T47D (cell line): ENCODE measurements around the gene RSAD2.
A peak's percentile ranks its signal among the peaks of the same experiment; 100 is the strongest.
"Not testable (repeated sequence)": the region's sequence is repeated elsewhere in the genome, so short reads cannot be mapped to it uniquely, and the experiment has no call there.

Source experiments
- DNase-seq, 2 experiments: peaks; one replicate each; pipeline versions ENCODE4 v3.0.0 to v3.0.0-alpha.2; 2011 to 2012; ENCODE audit warnings: low read depth in 1 of 2, low spot score in 1 of 2
- JUND ChIP-seq: IDR thresholded peaks from 2 replicates; pipeline ENCODE4 v1.6.1; 2012; ENCODE audit warnings: low read depth
- in situ Hi-C: cut with HindIII; loops from 2 replicates; pipeline ENCODE4 v1.10.0; 2016; ENCODE audit warnings: low sequenced_read_pairs, low pct_unique_long_range_greater_than_20kb

Gene RSAD2

DNA sequence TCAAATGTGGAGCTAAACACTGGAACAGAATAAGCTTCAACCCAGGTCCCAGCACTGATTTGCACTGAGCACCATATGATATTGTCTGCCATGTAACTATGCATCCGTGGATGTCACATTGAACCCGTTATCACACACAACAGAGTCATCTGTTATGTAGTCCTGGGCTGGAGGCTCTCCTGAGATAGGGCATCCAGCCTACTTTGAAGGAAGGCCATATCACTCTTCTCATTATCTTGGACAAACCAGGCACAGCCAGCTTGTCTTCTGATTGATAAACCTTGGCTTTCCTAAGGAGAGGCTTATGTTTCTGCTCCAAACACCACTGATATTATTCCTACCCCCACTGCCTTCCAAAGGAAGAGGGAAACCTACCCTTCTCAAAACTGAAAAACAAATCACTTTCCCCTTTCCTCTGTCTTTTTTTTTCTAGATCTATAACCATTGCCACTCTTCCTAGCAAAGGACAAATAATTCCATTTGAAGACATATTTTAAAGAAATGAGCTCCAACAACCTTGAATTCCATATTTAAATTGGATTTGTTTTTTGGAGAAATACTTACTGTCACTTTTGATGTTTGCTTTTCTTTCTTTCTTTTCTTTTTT is 16.4 kb downstream of the RSAD2 start:
- no peak for DNase-seq
- no peak for TF ChIP-seq JUND
- in situ Hi-C loops: no loop called here

DNA sequence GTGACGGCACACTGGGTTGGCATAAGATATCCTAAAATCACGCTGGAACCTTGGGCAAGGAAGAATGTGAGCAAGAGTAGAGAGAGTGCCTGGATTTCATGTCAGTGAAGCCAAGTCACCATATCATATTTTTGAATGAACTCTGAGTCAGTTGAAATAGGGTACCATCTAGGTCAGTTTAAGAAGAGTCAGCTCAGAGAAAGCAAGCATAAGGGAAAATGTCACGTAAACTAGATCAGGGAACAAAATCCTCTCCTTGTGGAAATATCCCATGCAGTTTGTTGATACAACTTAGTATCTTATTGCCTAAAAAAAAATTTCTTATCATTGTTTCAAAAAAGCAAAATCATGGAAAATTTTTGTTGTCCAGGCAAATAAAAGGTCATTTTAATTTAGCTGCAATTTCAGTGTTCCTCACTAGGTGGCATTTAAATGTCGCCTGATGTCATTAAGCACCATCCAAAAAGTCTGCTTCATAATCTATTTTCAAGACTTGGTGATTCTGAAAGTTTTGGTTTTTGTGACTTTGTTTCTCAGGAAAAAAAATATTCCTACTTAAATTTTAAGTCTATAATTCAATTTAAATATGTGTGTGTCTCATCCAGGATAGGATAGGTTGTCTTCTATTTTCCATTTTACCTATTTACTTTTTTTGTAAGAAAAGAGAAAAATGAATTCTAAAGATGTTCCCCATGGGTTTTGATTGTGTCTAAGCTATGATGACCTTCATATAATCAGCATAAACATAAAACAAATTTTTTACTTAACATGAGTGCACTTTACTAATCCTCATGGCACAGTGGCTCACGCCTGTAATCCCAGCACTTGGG is 19.6 kb downstream of the RSAD2 start:
- TF ChIP-seq JUND: no peak
- DNase-seq: peak in 1 of 2 experiments; percentile 40

DNA sequence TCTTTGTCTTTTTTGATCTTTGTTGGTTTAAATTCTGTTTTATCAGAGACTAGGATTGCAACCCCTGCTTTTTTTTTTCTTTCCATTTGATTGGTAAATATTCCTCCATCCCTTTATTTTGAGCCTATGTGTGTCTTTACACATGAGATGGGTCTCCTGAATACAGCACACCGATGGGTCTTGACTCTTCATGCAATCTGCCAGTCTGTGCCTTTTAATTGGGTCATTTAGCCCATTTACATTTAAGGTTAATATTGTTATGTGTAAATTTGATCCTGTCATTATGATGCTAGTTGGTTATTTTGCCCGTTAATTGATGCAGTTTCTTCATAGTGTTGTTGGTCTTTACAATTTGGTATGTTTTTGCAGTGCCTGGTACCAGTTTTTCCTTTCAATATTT is 25.0 kb downstream of the RSAD2 start:
- in situ Hi-C loops, DNase-seq: not testable (repeated sequence)

More for the DNA sequence above, 19.6 kb downstream of the RSAD2 start:
- in situ Hi-C loops: no loop called here

DNA sequence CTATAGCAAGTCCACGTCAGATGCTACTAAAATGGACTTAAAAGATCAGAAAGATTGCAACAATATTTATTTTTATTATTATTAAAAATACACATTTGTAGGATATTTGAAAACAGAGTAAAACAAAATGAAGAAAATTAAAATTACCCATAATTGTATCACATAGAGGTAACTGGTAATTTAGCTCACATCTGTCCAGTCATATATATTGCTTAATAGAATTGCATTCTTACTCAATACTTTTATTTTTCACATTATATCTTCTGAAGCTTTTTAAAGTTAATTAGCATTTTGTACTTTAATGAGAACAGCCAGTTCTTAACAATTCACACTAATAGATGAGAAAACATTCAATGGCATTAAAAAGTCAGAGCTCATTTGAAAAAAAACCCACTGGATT is 28.1 kb downstream of the RSAD2 start:
- DNase-seq: no peak
- in situ Hi-C loops: no loop called here
- no peak for TF ChIP-seq JUND

DNA sequence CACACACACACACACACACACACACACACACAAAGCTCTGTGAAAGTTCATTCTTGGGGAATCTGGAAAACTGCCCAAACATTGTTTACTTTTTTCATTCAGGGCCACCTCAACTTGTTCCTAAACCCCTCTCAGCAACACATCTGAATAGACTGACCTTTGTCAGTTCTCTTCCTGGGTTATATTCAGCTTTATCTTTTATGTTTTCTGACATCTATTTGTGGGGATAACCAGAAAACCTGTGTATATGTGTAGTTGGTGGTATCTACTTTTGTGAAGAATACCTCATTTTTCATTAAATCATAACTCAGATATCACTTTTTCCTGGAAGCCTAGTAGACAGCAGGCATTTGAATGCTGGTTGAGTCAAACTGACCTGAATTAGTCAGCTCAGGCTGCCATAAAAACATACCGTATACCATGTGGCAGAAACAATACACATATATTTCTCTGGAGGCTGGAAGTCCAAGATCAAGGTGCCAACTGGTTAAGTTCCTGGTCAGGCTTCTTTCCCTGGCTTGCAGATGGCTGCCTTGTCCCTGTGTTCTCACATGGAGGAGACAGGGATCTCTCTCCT is 28.7 kb downstream of the RSAD2 start:
- no peak for TF ChIP-seq JUND
- no peak for DNase-seq
- in situ Hi-C loops: no loop called here

DNA sequence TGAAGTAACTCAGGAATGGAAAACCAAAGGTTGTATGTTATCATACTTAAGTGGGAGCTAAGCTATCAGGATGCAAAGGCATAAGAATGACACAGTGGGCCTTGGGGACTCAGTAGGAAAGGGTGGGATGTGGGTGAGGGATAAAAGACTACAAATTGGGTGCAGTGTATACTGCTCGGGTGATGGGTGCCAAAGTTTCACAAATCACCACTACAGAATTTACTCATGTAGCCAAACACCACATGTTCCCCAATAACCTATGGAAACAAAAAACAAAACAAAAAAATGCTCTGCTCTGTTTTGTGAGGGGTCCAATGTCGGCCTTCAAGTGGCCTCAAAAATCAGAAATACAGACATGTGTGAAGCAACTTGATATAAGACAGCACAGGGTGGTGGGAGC is 30.7 kb downstream of the RSAD2 start:
- TF ChIP-seq JUND: no peak
- DNase-seq: no peak
- in situ Hi-C loops: no loop called here

DNA sequence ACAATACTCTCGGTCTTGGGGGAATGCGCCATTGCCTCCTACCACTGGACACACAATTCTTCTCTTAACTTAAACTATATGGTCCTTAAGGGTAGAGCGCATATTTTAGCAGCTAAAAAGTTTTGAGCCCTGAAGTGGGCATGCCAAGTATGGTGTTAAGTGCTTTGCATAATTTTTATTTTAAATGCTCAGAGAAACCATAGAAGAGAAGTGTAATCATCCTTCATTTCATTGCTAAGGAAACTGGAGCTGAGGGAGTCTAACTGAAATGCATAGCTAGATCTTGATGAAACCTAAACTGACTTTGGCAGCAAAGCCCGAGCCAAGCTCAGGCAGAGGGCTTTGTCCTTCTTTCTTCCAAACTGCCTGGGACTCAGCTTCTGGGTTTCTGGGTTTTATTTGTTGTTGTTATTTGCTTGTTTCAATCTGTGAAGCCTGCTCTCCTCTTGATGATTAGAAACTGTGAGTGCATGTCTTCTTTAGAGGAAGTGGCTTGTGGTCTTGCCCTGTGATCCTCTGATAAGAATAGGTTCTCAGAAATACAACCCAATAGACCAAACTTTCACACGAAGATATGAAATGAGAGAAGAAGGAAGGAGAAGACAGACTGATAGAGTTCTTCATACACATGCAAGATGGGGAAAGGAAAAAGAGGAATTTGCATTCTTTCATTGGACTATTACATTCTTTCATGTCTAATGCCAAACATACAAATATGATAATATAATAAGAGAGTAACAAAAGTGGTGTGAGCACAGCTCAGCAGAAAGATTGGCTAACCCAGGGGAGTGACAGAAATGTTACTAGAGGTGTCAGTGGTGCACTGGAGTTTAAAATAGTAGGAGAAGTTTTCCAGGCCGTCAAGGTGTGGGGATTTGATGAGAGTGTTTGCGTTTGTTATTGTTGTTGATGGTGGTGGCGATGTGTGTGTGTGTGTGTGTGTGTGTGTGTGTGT is 32.1 kb downstream of the RSAD2 start:
- TF ChIP-seq JUND: no peak
- DNase-seq: no peak

DNA sequence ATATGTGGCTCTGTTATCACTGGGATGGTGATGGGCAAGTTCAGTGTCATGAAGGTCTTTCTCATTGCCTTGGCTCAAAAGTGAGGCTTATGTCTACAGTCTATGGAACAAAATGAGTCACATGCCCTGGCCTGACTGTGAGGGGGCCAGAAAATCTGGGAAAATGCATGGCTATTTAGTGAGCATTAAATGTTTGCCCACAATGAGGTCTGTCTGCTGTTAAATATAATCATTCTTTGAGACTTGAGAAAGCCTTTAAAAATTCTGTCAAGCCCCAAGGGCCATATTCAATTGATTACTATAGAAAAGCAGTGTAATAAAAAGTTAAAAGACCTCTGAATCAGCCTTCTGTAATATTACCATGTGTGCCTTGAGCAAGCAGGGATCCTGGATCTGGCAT is 34.1 kb downstream of the RSAD2 start:
- no peak for TF ChIP-seq JUND
- in situ Hi-C loops: no loop called here
- DNase-seq: no peak

More for the DNA sequence above, 32.1 kb downstream of the RSAD2 start:
- in situ Hi-C loops: no loop called here

DNA sequence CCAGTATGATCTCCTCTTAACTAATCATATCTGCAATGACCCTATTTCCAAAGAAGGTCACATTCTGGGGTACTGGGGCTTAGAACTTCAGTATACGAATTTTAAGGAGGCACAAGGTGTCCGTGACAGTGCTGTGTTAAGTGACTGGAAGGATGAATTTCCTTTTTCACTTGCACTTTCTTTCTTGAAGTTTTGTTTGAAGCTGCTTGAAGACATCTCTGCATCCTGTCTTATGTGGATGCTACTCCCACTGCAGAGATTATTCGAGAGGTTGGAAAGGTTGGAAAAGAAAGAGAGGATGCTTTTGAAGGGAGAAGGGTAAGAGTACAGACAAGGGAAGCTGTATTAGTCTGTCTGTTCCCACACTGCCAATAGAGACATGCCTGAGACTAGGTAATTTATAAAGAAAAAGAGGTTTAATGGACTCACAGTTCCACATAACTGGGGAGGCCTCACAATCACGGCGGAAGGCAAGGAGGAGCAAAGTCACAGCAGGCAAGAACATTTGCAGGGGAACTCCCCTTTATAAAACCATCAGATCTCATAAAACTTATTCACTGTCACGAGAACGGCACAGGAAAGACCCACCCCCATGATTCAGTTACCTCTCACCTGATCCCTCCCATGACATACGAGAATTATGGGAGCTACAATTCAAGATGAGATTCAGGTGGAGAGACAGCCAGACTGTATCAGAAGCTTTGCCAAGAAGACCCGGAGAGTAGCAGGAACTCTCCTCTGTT is 36.0 kb downstream of the RSAD2 start:
- TF ChIP-seq JUND: no peak
- DNase-seq: no peak
- in situ Hi-C loops: no loop called here

DNA sequence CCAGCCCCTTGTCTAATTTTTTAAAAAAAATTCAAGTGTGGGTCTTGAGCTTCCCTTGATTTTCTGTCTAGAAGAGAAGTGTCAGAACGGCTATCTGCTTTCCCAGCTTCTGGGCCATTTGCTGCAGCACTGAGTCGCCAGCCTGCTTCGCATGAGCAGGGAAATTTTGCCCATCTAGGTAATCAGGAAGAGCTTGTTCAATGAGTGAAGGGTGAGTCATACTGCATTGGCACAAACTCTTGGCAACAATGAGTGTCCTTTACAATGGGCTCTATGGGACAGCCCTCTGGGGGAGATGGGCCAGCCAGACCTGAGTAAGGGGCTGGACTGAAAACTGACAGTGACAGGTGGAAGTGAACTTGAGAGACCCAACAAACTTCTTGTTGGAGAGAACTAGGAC is 37.3 kb downstream of the RSAD2 start:
- DNase-seq: peak in 1 of 2 experiments; percentile 30
- TF ChIP-seq JUND: no peak
- in situ Hi-C loops: no loop called here

DNA sequence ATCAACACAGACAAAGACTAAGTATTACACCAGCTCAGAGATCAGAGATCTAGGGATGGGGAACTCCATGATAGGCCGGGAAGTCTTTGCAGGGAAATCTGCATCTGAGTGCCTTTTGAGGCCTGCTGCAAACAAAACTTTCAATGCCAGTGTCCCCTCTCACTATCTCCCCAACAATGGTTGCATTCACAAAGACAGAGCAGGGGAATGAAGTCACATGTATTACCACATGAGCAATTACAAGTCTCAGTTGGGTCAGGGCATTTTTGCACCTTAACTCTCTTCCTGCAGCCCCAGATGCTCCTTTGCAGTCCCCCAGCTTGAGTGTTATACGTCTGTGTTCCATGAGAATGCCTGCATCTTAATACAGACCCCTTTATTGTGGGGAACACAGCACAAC is 37.8 kb downstream of the RSAD2 start:
- no peak for TF ChIP-seq JUND
- no peak for DNase-seq
- in situ Hi-C loops: no loop called here

DNA sequence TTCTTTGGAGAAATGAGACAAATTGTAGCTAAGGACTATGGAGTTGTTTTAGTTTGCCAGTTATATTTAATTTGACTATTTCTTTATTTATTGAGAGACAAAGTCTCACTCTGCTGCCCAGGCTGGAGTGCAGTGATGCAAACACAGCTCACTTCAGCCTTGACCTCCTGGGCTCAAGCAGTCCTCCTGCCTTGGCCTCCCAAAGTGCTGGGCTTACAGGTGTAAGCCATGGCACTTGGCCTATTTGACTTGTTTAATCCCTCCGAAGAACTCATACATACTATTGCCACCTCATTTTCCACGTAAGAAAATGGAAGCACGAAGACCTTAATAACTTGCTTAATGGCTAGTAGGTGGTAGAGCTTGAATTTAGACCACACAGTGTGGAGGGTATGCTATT is 38.6 kb downstream of the RSAD2 start:
- no peak for TF ChIP-seq JUND
- in situ Hi-C loops: no loop called here
- DNase-seq: no peak
